ENCODE data around the gene CD34.
"Not testable (repeated sequence)": the region's sequence is repeated elsewhere in the genome, so short reads cannot be mapped to it uniquely, and the experiment has no call there.

The CD34 gene

GRCh38 chr1:207925969-207926368, 15.0 kb upstream of the CD34 start:
- DNase-seq = not testable (repeated sequence)

GRCh38 chr1:207925210-207925609, 14.3 kb upstream of the CD34 start:
- peak; percentile 26 for DNase-seq

DNA sequence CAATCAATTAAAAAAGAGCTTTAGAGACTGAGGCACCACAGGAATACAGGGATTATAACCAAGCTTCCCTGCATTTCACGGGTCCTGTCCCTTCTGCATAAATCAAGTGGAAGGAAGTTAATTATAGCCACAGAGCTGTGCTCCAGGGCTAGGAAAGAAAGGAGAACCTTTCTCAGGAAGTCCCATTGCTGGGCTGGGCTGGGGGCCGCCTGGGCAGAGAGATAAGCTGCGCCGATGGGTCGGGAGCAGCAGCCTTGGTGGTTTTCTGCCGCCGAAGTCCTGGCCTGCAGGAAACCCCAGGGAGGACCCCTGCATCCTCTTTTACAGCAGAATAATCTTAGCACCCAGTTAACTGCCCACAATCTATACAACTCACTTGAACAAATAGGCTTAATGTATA, 12.6 kb upstream of the CD34 start:
- DNase-seq = no peak

DNA sequence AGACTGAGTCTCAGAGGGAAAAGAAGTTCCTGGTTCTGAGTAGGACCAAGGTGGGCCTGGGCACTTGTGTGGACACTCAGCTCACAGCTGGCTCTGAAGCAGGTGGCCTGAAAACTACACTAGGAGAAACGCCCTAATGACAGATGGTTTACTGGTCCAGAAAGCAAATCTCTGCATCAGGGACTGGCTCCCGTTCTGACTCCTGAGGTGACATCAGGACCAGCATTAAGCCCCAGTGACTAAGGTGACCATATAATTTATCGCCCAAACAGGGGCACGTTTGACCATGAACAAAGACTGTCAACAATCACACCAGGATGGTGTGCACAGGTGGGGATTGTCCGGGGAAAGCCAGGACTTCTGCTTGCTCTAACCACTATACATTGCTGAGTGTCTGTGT, 12.2 kb upstream of the CD34 start:
- no peak for DNase-seq

GRCh38 chr1:207922554-207922953, 11.6 kb upstream of the CD34 start:
- no peak for DNase-seq

DNA sequence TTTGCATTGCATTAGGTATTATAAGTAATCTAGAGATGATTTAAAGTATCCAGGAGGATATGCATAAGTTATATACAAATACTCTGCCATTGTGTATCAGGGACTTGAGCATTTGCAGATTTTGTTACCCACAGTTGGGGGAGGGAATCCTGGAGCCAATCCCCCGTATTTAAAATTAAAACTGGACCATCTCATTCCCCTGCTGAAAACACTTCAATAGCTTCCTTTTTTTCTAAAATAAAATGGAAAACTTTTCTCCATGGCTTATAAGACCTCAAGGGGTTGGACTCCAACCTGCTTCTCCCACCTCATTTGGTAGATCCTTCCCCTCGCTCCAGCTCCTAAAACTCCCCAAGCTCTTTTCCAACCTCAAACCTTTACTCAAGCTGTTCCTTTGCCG, 10.4 kb upstream of the CD34 start:
- DNase-seq = no peak

DNA sequence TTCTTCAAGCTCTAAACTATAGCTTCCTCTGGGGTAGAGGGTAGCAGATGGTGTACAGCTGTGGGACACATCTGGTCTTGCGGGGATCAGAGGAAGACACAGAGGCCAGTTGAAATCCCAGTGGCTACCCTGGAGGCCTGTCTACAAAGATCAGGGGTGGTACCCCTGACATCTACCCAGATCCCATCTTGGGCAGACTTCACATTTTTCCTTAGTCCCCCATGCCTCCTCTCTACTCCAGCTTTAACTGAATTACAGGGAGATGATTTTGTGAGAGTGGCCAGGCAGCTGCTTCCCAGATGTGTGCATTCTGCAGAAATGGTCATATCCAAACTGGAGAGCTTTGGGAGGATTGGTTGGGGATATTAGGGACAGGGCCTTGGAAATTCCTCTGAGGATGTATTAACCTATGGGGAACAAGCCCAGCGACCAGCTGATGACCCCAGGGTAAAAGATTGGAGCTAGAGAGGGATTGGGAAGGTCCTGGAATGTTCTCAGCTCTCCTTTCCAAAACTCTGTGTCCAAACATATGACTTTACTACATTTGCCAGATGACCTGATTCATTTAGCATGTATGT, 9.6 kb upstream of the CD34 start:
- no peak for DNase-seq

DNA sequence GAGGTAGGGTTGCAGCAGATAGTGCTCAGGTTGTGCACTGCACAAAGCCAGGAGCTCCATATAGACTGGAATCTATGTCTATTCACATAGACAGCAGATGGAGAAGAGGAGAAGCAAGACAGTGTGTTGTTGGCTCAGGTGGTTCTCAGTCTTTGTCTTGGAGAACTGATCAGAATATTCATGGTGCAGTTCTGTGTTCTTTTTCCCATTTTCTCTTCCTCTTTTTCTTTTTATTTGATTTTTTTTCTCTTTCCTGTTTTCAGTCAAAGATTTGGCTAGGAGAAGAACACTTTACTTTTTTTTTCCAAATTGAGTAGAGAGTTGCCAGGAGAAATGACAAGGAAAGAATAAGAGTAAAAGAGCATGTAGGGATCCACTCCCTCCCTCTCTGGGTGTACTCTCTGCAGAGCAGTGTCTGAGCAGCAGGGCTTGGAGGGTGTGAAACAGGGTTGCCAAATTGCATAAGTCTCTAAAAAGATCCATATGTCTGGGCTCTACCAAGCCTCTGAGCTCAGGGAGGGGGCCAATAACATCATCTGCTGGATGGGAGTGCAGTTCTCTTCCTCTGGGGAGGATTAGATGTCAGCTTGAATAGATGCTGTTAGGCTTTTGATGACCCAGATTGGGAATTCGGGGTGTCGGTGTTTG, 8.7 kb upstream of the CD34 start:
- DNase-seq = no peak

- DNase-seq = no peak
Measured at GRCh38 chr1:207918581-207918980, 7.7 kb upstream of the CD34 start.

GRCh38 chr1:207918011-207918410, 7.1 kb upstream of the CD34 start:
- no peak for DNase-seq

- DNase-seq = no peak
Measured at GRCh38 chr1:207917080-207917479, 6.2 kb upstream of the CD34 start.

GRCh38 chr1:207913951-207914350, 3.0 kb upstream of the CD34 start:
- no peak for DNase-seq

DNA sequence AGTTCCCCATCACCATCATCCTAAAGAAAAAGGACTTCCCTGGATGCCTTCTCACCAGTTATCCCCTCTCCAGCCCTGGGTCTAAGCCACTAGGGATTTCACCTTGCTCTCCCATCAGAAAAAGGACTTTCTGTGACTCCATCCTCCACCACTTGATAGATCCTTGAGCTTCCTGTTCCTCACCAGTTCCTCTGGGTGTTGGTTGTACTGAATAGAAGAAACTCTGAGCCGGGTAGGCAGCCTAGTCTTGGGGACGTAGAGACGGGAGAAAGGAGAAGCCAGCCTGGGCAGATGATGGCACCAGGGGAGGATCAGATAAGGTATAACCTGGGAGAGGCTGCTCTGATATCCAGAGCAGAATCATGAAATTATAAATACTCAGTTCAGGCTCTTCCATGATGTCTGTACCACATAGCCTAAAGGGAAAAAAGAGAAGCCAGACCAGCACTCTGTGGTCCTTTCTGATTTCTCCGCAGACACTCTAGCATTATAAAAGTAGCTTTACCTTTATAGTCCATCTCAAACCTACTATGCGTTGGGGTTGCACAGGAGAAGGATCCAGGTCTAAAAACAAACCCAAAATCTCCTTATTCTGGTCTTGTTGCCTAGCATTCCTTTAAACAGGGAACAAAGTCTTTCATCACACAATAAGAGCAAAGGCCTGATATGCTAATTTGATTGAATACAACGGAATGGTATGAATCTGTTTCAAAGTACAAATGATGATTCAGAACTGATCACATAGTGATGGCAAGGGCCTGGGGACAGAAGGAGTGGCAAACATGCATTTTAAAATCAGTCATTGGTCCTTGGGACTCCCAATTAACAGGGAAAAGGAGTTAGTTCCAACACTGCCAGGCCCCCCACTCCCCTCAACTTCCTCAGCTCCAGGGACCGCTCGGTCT, 1.2 kb upstream of the CD34 start:
- no peak for DNase-seq

GRCh38 chr1:207909687-207910086, 1.2 kb downstream of the CD34 start:
- DNase-seq = no peak

GRCh38 chr1:207908107-207908734, 2.7 kb downstream of the CD34 start:
- no peak for DNase-seq

DNA sequence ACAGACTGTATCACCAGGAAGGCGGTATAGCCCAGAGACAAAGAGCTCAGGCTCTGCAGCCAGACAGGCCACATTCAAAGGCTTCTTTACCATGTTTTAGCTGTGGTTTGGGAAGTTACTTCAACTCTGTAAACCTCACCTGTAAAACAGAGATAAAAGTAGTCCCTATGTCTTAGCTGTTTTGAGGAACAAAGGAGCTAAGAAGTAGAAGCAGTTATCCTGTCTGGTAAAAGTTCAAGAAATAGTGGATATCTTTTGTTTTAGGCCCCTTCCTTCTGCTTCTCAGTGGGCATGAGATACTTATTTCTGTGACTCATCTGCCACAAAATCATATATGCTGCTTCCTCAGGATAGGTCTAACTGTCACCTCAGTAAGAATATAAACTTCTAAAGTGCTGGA, 6.5 kb downstream of the CD34 start:
- no peak for DNase-seq

DNA sequence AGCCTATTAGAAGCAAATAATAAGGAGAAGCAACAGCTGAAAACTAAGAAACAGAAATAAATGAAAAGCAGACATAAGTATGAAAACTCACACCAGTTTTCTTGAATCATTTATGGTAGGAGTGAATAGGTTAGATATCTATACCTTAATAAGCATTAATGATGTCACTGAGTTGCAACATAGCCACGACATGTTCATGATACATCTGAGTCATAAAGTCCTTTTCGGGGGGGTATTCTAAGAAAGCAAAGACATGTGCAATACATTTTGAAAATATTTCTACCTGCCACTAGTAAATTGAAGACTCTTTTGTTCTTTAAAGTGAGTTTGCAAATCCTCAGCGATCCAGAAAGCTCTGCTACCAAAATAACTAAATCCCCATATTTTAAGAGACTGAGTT, 7.2 kb downstream of the CD34 start:
- no peak for DNase-seq

- DNase-seq = no peak
Measured at GRCh38 chr1:207903053-207903452, 7.9 kb downstream of the CD34 start.

GRCh38 chr1:207902566-207902965, 8.4 kb downstream of the CD34 start:
- DNase-seq = no peak

DNA sequence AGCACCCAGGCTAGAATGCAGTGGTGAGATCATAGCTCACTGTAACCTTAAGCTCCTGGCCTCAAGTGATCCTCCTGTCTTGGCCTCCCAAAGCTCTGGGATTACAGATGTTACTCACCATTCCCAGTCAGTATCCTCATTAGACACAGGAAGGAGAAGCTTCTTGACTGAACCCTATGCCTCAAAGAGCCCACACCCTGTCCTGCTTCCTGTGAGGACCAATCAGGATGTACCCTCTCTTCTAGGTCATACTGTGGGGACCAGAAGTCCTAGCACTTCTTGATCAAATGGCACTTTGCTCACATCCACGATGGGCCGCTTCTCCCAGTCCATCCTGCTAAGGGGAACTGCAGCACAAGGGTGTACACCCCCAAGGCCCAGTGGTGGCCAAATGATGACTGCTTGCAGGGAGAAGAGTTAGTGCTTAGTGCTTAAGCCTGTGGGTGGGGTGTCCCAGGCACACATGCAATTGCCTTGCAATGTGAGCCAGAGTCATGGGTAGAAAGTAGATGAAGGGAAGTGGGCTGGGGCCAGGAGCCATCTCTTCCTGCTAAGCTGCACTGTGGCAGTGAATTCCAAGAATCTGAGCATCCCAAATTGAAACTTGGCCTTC, 9.8 kb downstream of the CD34 start:
- DNase-seq = no peak

DNA sequence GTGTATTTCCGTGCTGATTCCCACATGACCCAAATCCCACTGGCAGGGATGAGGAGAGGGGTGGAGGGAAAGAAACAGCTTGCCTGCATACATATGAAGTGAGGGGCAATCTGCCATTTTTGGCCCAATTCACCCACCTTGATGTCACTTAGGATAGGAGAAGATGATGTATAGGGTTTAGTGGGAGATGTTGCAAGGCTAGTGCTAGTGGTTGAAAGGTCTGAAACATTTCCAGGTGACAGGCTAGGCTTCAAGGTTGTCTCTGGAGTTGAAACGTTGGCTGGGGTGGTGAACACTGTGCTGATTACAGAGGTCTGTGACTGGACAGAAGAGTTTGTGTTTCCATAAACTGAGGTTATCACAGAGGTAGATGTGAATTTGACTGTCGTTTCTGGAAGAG, 12.1 kb downstream of the CD34 start:
- DNase-seq = no peak

DNA sequence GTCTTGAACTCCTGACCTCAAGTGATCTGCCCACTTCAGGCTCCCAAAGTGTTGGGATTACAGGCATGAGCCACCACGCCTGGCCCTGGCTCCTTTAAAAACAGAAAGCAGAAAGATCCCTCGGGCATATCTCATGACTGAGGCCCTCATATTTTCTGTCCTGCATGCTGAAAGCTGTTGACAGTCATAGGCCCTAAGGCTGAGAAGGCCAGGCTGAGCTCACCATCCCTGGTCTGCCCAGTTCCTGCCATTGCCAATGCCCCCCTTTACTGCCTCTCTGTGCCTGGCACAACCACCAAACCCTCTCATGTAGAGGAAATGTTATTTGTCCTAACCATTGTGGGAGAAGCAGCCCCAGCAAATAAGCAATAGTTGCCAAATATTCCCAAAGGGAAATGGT, 12.7 kb downstream of the CD34 start:
- no peak for DNase-seq

GRCh38 chr1:207897188-207897587, 13.7 kb downstream of the CD34 start:
- DNase-seq = no peak

Data from NCI-H510A (cell line).